Naive thymus-derived CD4-positive, alpha-beta T cell (primary cell): ENCODE results near the gene PITPNC1. TPM values are rescaled to one million over a fixed set of nuclear protein-coding genes. Genes with fewer than 3 reads are reported as not detected.

Experiments used
- ATAC-seq: fragments of 150-1000 bp; cut with Tn5 transposase; 2 replicates; pipeline ENCODE4 v1.10.0; 2021; ENCODE audit warnings: mild to moderate bottlenecking, moderate library complexity
- CTCF ChIA-PET: fragments of 350-600 bp; sonication (Branson Sonifier 250); formaldehyde crosslinking; loops from one replicate; lab custom pipeline; 2021; ENCODE audit warnings: antibody characterized with exemption; lab: Charles Lee
- POLR2A ChIA-PET: fragments of 350-600 bp; sonication (Branson Sonifier 250); formaldehyde crosslinking; loops from one replicate; lab custom pipeline; 2021; ENCODE audit warnings: antibody characterized with exemption, inconsistent platforms; lab: Charles Lee
- DNase-seq, 9 donors: peaks; one replicate each; pipeline versions ENCODE4 v3.0.0 to v3.0.0-alpha.2; 2020 to 2022; ENCODE audit warnings: mixed read lengths in 1 of 9
- H3K27ac ChIP-seq: one replicate; pipeline ENCODE4 v1.7.0; 2013; ENCODE audit warnings: mild to moderate bottlenecking, low read depth, low read length, moderate library complexity
- H3K27me3 ChIP-seq, 2 donors: one replicate each; pipeline ENCODE4 v1.7.0; 2013; ENCODE audit warnings: low read length in 2 of 2, mild to moderate bottlenecking in 2 of 2, moderate library complexity in 2 of 2; ENCODE audit not compliant: control insufficient read depth in 2 of 2, insufficient read depth in 2 of 2
- H3K36me3 ChIP-seq, 3 experiments: 1 replicate in 2 of 3; 2 replicates in 1 of 3; pipeline ENCODE4 v1.7.0; 2013; ENCODE audit warnings: low read length in 3 of 3, mild to moderate bottlenecking in 3 of 3, moderate library complexity in 1 of 3; ENCODE audit not compliant: insufficient read depth in 3 of 3, control insufficient read depth in 2 of 3
- H3K4me1 ChIP-seq, 2 donors: one replicate each; pipeline ENCODE4 v1.7.0; 2013; ENCODE audit warnings: low read length in 2 of 2, mild to moderate bottlenecking in 2 of 2, moderate library complexity in 1 of 2; ENCODE audit not compliant: control insufficient read depth in 2 of 2, insufficient read depth in 2 of 2
- H3K4me3 ChIP-seq: 2 replicates; pipeline ENCODE4 v1.7.0; 2013; ENCODE audit warnings: mild to moderate bottlenecking, low read length
- H3K9me3 ChIP-seq, 3 experiments: 1 replicate in 2 of 3; 2 replicates in 1 of 3; pipeline ENCODE4 v1.7.0; 2013; ENCODE audit warnings: low read length in 3 of 3; ENCODE audit not compliant: control insufficient read depth in 2 of 3
- H3K27ac Mint-ChIP-seq, 9 donors: one replicate each; pipeline ENCODE4 v1.8.0; 2020 to 2022; ENCODE audit warnings: mixed read lengths in 9 of 9, mild to moderate bottlenecking in 8 of 9, moderate library complexity in 5 of 9, inconsistent platforms in 2 of 9
- H3K27me3 Mint-ChIP-seq, 5 donors: one replicate each; pipeline ENCODE4 v1.8.0; 2021 to 2022; ENCODE audit warnings: mixed read lengths in 5 of 5, mild to moderate bottlenecking in 1 of 5
- H3K36me3 Mint-ChIP-seq, 5 donors: one replicate each; pipeline ENCODE4 v1.8.0; 2020 to 2022; ENCODE audit warnings: mixed read lengths in 5 of 5, mild to moderate bottlenecking in 3 of 5, inconsistent platforms in 1 of 5
- H3K4me1 Mint-ChIP-seq, 7 donors: one replicate each; pipeline ENCODE4 v1.8.0; 2020 to 2022; ENCODE audit warnings: mixed read lengths in 7 of 7, mild to moderate bottlenecking in 3 of 7, inconsistent platforms in 1 of 7
- H3K4me3 Mint-ChIP-seq, 10 donors: one replicate each; pipeline ENCODE4 v1.8.0; 2020 to 2022; ENCODE audit warnings: mild to moderate bottlenecking in 10 of 10, mixed read lengths in 10 of 10, moderate library complexity in 6 of 10, inconsistent platforms in 2 of 10
- H3K9me3 Mint-ChIP-seq, 11 donors: one replicate each; pipeline ENCODE4 v1.8.0; 2020 to 2022; ENCODE audit warnings: mixed read lengths in 11 of 11, mild to moderate bottlenecking in 4 of 11, inconsistent platforms in 1 of 11, moderate library complexity in 1 of 11
- intact Hi-C, 2 donors: fragments of 100-400 bp; cut with micrococcal nuclease; formaldehyde crosslinking; loops; one replicate each; pipeline ENCODE4 v1.15.1; 2023
- polyA plus RNA-seq, 2 donors: library from polyadenylated mRNA; unstranded; fragments of 300-500 nt; fragmentation: Illumina TruSeq; gene quantifications; one replicate each; pipeline ENCODE4 v1.2.3, GENCODE V29; 2021
- total RNA-seq, 6 experiments: library from RNA in 5 of 6; stranded (reverse) in 5 of 6; gene quantifications; 1 replicate in 5 of 6; 2 replicates in 1 of 6; pipeline ENCODE4 v1.2.3 and lab custom pipeline; 2021 to 2026

PITPNC1 gene
- total and polyA plus RNA-seq, 7 experiments from 2014 or later, result 53.1 to 148 (median 102) TPM

DNA sequence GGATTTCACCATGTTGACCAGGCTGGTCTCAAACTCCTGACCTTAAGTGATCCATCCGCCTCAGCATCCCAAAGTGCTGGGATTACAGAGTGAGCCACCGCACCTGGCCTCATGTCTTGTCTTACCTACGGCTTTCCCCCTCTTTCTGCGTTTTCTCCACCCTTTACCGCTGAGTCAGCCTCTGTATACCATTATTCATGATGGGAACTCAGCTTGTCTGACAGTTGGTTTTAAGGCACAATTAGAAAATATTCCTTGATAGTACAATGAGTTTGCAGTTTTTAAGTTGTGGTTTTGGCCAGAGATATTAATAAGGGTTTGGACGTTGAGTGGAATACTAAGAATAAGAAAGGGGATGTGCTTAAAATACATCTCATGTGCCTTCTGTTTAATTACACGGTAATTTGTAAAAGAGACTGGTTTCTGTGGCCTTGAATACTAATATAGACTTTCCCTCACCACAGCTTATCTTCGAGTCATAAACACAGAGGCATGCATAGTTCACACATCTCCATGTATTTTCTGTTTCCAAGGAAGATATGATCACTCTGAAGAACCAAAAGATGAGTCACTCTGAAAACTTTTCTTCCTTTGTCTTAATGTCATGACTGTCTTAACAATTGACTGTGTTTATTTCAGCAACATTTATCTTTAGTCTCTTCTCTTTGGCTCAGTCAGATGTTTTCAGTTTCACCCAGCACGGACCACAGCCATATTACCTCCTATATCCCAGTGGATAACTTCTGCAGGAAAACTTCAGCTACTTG is 54.4 kb downstream of the PITPNC1 start:
- Mint-ChIP-seq H3K36me3 (peaks cover 0 to 23% (median 9%) of the 10 kb centered on the region in 5 donors), H3K27ac (peak overlapping the region; percentile 12 to 100 (median 85)), H3K4me3 (peak overlapping the region in 9 of 10 donors; percentile 8 to 80 (median 26)), H3K27me3 (no peaks in the 10 kb centered on the region), H3K4me1 (peaks cover 27 to 93% (median 75%) of the 10 kb centered on the region in 7 donors), H3K9me3 (no peaks in the 10 kb centered on the region)
- Histone ChIP-seq H3K27ac (peak overlapping the region; percentile 43), H3K9me3 (no peaks in the 10 kb centered on the region), H3K4me3 (no peak overlapping the region), H3K36me3 (no peaks in the 10 kb centered on the region), H3K4me1 (peaks cover 41 to 50% of the 10 kb centered on the region in 2 donors), H3K27me3 (no peaks in the 10 kb centered on the region)
- ChIA-PET POLR2A (interaction anchor here (0.6 to 16.2 kb wide), 12 partner anchors 9 to 52 kb away, joined by 3 to 335 read pairs (median 8); no protein-coding TSS in a partner anchor), CTCF (interaction anchor here (0.7 to 3.2 kb wide), 6 partner anchors 9 to 52 kb away, joined by 3 to 12 read pairs (median 4); no protein-coding TSS in a partner anchor)
- intact Hi-C loops, result loop anchor here in 1 of 2 donors (1.0 kb wide), 4 partner anchors 9 to 41 kb away; no protein-coding TSS in a partner anchor
- DNase-seq (no peak), ATAC-seq (peak; percentile 18)

DNA sequence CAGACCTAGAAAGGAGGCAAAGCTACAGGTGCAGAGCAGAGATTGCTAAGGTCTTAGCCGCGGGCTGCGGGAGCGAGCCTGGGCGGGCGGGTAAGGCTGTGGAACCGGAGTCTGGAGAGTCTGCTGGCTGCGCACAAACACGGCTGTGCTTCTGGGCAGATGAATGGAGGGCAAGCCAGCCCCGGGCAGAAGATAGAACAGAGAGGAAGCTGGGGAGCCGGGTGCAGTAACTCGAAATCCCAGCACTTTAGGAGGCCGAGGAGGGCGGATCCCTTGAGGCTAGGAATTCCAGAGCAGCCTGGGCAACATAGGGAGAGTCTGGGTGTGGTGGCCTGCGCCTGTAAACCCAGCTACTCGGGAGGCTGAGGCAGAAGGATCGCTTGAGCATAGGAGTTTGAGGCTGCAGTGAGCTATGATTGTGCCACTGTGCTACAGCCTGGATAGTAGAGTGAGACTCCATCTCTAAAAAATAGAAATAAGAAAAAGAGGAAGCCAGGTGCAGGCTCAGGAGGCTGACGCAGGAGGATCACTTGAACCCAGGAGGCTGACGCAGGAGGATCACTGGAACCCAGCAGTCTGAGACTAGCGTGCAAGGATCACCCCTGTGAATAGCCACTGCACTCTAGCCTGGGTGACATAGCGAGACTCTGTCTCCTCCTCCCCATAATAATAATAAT is 56.3 kb downstream of the PITPNC1 start:
- peaks cover 46 to 96% (median 84%) of the 10 kb centered on the region in 7 donors for H3K4me1 Mint-ChIP-seq
- ATAC-seq (no peak), DNase-seq (peak in 1 of 9 donors; percentile 28)
- no peaks in the 10 kb centered on the region for H3K9me3 ChIP-seq
- peaks cover 0 to 18% (median 3%) of the 10 kb centered on the region in 5 donors for H3K36me3 Mint-ChIP-seq
- peak overlapping the region; percentile 13 for H3K4me3 ChIP-seq
- no peaks in the 10 kb centered on the region for H3K27me3 Mint-ChIP-seq
- H3K27me3 ChIP-seq, result no peaks in the 10 kb centered on the region
- H3K9me3 Mint-ChIP-seq, result no peaks in the 10 kb centered on the region
- H3K27ac ChIP-seq, result peak overlapping the region; percentile 93
- ChIA-PET CTCF (interaction anchor here (0.6 to 3.2 kb wide), 9 partner anchors 8 to 240 kb away, joined by 3 to 12 read pairs (median 4); no protein-coding TSS in a partner anchor), POLR2A (interaction anchor here (1.0 to 16.2 kb wide), 12 partner anchors 9 to 55 kb away, joined by 3 to 335 read pairs (median 14); partner anchors contain the start of gene PITPNC1)
- intact Hi-C loops, result no loop called here
- H3K4me3 Mint-ChIP-seq, result peak overlapping the region; percentile 42 to 81 (median 70)
- no peaks in the 10 kb centered on the region for H3K36me3 ChIP-seq
- H3K4me1 ChIP-seq, result peaks cover 53 to 65% of the 10 kb centered on the region in 2 donors
- peak overlapping the region; percentile 66 to 100 (median 97) for H3K27ac Mint-ChIP-seq

- H3K9me3 Mint-ChIP-seq, result no peaks in the 10 kb centered on the region
- peak overlapping the region; percentile 93 for H3K27ac ChIP-seq
- peaks cover 52 to 99% (median 87%) of the 10 kb centered on the region in 7 donors for H3K4me1 Mint-ChIP-seq
- peak overlapping the region; percentile 59 to 86 (median 78) for H3K4me3 Mint-ChIP-seq
- H3K36me3 ChIP-seq, result no peaks in the 10 kb centered on the region
- no peaks in the 10 kb centered on the region for H3K9me3 ChIP-seq
- peak overlapping the region; percentile 13 for H3K4me3 ChIP-seq
- POLR2A ChIA-PET, result interaction anchor here (0.9 to 16.2 kb wide), 14 partner anchors 8 to 56 kb away, joined by 3 to 335 read pairs (median 11); partner anchors contain the start of gene PITPNC1
- CTCF ChIA-PET, result interaction anchor here (0.6 to 3.2 kb wide), 14 partner anchors 7 to 488 kb away, joined by 3 to 19 read pairs (median 4); no protein-coding TSS in a partner anchor
- intact Hi-C loops, result loop anchor here (1.0 to 2.0 kb wide), 7 partner anchors 8 to 55 kb away; no protein-coding TSS in a partner anchor
- DNase-seq (peak in 7 of 9 donors; percentile 59 to 76 (median 71)), ATAC-seq (peak; percentile 83)
- peaks cover 59 to 72% of the 10 kb centered on the region in 2 donors for H3K4me1 ChIP-seq
- H3K27me3 ChIP-seq, result no peaks in the 10 kb centered on the region
- H3K27ac Mint-ChIP-seq, result peak overlapping the region; percentile 84 to 100 (median 97)
- no peaks in the 10 kb centered on the region for H3K27me3 Mint-ChIP-seq
- H3K36me3 Mint-ChIP-seq, result peaks cover 0 to 18% (median 3%) of the 10 kb centered on the region in 5 donors
These were observed 57.0 kb downstream of the PITPNC1 start for GRCh38 chr17:67434061-67434525.

GRCh38 chr17:67435122-67435521 is 58.0 kb downstream of the PITPNC1 start:
- peak overlapping the region; percentile 93 for H3K27ac ChIP-seq
- intact Hi-C loops, result loop anchor here (1.0 to 2.0 kb wide), 4 partner anchors 13 to 56 kb away; no protein-coding TSS in a partner anchor
- no peaks in the 10 kb centered on the region for H3K27me3 ChIP-seq
- H3K9me3 ChIP-seq, result no peaks in the 10 kb centered on the region
- peaks cover 67 to 81% of the 10 kb centered on the region in 2 donors for H3K4me1 ChIP-seq
- H3K4me1 Mint-ChIP-seq, result peaks cover 62 to 99% (median 87%) of the 10 kb centered on the region in 7 donors
- peaks cover 0 to 16% (median 3%) of the 10 kb centered on the region in 5 donors for H3K36me3 Mint-ChIP-seq
- POLR2A ChIA-PET, result interaction anchor here (0.9 to 16.2 kb wide), 9 partner anchors 13 to 57 kb away, joined by 3 to 335 read pairs (median 14); partner anchors contain the start of gene PITPNC1
- no peak overlapping the region for H3K4me3 ChIP-seq
- peak overlapping the region; percentile 94 to 100 (median 97) for H3K27ac Mint-ChIP-seq
- H3K4me3 Mint-ChIP-seq, result peak overlapping the region; percentile 59 to 81 (median 76)
- DNase-seq (peak in 8 of 9 donors; percentile 31 to 70 (median 58)), ATAC-seq (peak; percentile 70)
- H3K9me3 Mint-ChIP-seq, result no peaks in the 10 kb centered on the region
- no peaks in the 10 kb centered on the region for H3K36me3 ChIP-seq
- no peaks in the 10 kb centered on the region for H3K27me3 Mint-ChIP-seq
- CTCF ChIA-PET, result interaction anchor here (0.6 to 2.8 kb wide), 6 partner anchors 40 to 62 kb away, joined by 3 to 19 read pairs (median 3); no protein-coding TSS in a partner anchor

DNA sequence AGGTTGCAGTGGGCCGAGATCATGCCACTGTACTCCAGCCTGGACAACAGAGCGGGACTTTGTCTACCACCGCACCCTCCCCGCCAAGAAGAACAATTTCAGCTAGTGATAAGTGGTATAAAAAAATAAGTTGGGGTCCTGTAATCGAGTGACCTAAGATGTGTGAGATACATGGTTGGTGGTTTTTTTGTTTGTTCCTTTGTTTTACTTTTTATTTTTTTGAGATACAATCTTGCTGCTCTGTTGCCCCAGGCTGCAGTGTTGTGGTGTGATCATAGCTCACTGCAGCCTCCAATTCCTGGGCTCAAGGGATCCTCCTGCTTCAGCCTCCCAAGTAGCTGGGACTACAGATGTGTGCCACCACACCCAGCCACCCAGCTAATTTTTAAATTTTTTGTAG is 58.7 kb downstream of the PITPNC1 start:
- Mint-ChIP-seq H3K36me3 (peaks cover 0 to 16% (median 3%) of the 10 kb centered on the region in 5 donors), H3K27ac (peak overlapping the region; percentile 94 to 100 (median 97)), H3K27me3 (no peaks in the 10 kb centered on the region), H3K9me3 (no peaks in the 10 kb centered on the region), H3K4me1 (peaks cover 64 to 96% (median 87%) of the 10 kb centered on the region in 7 donors), H3K4me3 (peak overlapping the region in 8 of 10 donors; percentile 59 to 80 (median 76))
- Histone ChIP-seq H3K4me1 (peaks cover 68 to 86% of the 10 kb centered on the region in 2 donors), H3K4me3 (no peak overlapping the region), H3K9me3 (no peaks in the 10 kb centered on the region), H3K27ac (peak overlapping the region; percentile 93), H3K36me3 (no peaks in the 10 kb centered on the region), H3K27me3 (no peaks in the 10 kb centered on the region)
- intact Hi-C loops, result loop anchor here (1.0 to 2.0 kb wide), 4 partner anchors 13 to 57 kb away; no protein-coding TSS in a partner anchor
- DNase-seq, result peak in 1 of 9 donors; percentile 23
- ChIA-PET CTCF (interaction anchor here (0.6 to 2.8 kb wide), 3 partner anchors 40 to 63 kb away, joined by 3 to 19 read pairs (median 4); no protein-coding TSS in a partner anchor), POLR2A (interaction anchor here (0.6 to 16.2 kb wide), 7 partner anchors 14 to 193 kb away, joined by 3 to 335 read pairs (median 175); no protein-coding TSS in a partner anchor)
- no peak for ATAC-seq
